ENCODE data around the gene SLC12A6.
A peak's percentile ranks its signal among the peaks of the same experiment; 100 is the strongest.

Gene SLC12A6

DNA sequence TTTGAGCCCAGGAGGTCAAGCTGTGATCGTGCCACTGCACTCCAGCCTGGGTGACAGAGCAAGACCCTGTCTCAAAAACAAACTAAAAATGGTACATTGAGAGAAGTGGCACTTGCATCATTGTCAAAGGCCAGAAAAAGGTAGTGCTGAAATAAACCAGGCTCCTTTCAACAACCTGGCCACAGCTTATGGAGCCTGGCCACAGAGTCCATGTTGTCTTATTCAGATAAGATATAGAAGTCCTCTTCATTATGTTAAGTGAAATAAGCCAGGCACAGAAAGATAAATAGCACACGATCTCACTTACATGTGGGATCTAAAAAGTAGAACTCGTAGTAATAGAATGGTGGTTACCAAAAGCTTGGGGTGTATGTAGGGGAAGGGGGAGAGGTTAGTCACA is 78.0 kb downstream of the SLC12A6 start:
- DNase-seq (ENCODE audit: low read depth, low spot score), result no peak

DNA sequence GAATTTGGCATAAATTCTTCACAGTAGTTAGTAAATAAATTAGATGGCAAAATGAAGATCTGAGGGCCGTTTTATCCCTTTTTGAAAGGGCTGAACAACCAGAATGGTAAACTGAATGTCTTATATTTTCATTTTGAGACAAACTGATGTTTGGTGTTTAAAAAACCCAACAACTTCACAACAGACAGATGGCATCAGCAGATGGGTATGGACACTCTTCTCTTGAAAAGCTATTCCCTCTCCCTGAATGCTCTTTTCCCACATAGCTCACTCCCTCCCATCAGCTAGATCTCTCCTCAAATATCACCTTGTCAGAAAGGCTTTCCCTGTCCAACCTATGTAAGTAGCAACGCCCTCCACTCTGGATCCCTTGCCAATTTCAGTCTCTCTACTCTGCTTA is 79.4 kb downstream of the SLC12A6 start:
- DNase-seq (ENCODE audit: low read depth, low spot score), result no peak

DNA sequence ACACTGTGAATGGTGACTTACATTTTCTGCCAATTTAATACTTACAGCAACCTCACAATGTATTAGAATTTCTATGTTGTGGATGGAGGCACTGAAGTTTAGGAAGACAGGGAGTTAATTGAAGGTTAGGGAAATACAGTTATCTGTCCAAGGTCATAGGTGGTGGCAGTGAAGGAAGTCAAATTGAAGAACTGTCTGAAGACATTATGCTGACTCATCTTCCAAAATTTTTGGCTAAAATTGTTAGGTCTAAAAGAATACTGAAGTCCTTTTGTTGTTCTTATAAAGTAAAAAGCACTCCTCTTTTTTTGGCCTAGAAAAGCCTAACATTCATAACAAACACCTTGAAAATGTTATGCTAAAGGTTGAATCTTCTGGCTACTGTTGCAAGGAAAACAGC is 85.0 kb downstream of the SLC12A6 start:
- no peak for DNase-seq (ENCODE audit: low read depth, low spot score)

DNA sequence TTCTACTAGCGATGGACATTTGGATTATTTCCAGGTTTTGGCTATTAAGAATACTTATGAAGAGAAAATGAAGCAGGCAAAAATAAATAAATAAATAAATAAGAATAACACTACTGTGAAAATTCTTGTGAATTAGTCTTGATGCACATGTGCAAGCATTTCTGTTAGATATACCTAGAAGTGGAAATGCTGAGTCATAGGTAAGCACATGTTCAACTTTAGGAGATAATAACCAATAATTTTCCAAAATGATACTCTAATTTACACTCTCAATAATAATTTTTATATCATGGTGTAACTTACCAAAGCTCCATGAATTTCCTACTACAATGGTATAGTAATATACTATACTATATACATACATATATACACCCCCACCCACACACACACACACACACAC is 89.4 kb downstream of the SLC12A6 start:
- DNase-seq (ENCODE audit: low read depth, low spot score), result no peak

DNA sequence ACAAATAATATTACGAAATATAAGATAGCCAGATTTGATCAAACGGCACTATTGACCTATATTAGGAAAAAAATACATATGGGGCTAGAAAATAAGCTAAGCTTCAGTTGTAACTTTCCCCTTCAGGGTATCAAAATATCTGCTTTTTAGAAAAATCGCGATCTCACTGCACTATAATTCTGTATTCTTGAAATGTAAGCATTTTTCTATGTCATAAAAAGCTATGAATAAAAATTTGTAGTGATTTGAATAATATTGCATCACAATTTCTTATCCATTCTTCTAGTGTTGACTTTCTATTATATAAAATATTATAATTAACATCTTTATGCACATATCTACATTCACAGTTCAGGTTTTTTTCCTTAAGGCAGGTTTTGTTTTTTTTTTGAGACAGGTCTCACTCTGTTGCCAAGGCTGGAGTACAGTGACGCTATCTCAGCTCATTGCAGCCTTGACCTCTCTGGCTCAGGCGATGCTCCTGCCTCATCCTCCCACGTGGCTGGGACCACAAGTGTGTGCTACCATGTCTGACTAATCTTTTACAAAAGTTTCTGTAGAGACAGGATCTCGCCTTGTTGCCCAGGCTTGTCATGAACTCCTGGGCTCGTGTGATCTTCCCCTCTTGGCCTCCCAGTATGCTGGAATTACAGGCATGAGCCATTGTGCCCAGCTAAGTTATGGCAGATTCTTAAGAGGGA is 91.2 kb downstream of the SLC12A6 start:
- DNase-seq (ENCODE audit: low read depth, low spot score), result no peak

DNA sequence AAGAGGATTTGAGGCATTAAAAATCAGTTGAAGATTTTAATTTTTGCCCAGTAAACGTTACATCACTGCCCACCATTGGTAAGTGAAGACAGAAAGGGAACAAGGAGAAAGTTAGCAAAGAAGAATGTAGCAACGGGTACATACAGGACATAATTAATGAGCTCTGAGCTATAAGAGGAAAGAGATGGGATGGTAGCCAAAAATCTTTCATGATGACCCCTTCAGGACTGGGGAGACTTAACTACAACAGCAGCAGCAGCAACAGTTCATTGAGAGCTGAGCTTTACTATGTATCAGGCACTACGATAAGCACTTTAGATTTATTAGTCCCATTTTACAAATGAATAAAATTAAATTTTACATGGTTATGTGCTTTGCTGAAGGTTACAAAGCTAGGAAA is 94.4 kb downstream of the SLC12A6 start:
- no peak for DNase-seq (ENCODE audit: low read depth, low spot score)

DNA sequence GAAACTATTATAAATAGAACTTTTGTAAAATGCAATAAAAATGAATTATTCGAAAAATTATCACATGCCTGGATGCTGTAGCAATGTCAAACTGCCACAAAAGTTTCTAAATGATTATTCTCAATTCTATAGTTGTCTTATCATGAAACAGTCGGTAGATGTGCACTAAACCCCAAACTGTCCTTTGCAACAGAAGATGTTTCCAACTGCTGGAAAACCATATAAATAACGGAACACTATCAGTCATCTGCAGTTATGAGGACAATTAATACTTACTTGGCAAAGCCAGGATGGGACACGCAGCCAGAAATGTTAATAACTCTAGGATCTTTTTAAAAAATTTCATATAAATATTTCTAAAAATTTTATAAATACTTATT is 95.3 kb downstream of the SLC12A6 start:
- DNase-seq (ENCODE audit: low read depth, low spot score), result no peak

DNA sequence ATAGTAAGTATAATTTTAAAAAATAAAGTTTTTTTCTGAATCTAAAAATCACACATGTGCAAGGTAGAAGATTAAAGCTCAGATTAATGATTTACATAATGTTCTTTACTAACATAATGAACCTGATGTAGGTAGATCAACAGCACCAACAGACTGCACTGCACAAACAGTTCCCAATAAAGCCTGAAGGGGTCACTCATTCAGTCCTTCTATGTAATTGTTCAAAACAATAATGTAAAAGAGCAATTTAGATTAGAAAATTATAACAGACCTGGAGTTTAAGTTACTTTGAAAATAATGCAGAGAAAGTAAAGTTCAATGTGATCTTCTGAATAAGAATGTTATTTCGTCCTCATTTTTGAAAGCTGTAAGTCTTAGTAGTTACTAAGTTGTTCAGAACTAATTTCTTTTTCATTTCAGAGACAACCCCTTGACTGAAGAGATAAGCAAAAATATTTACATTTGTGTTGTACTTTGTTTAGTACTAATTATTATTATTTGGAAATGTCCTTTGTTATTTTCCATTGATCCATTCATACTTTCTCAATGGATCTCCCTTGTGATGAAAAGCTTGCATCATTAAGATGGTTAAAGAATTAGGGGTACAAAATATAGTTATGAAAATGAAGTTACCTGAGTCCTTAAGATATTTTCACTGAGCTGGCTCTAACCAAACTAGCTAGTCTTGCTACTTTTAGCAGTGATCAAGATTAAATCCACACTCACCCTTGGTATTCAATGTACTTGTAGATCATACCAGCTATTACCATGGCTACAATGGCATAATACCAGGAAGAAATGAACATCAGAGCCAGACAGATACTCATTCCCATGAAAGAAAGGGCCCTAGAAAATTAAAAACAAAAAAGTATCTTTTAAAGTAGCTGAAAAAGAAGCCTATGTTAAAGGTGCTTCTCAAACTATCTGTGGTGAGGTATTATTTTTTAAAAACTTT is 95.9 kb downstream of the SLC12A6 start:
- DNase-seq (ENCODE audit: low read depth, low spot score), result no peak

DNA sequence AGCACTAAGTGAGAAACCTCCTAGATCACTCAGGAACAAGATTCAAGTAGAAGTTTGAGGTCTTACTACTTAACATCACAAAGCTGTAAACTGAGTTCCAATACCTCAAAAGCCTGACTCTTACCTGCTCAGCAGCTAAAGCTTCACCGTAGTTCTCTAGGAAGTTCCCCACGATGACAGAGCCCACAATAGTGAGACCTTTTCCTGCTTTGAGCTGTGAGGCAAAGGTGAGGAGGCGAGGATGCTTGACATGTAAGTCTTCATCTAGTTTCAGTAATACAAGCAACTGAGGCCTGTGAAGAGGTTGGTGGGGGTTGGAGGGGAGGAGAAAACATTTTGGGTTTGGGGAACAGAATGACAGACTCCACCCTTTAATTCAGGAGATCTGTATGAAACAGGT is 97.0 kb downstream of the SLC12A6 start:
- DNase-seq (ENCODE audit: low read depth, low spot score), result no peak

DNA sequence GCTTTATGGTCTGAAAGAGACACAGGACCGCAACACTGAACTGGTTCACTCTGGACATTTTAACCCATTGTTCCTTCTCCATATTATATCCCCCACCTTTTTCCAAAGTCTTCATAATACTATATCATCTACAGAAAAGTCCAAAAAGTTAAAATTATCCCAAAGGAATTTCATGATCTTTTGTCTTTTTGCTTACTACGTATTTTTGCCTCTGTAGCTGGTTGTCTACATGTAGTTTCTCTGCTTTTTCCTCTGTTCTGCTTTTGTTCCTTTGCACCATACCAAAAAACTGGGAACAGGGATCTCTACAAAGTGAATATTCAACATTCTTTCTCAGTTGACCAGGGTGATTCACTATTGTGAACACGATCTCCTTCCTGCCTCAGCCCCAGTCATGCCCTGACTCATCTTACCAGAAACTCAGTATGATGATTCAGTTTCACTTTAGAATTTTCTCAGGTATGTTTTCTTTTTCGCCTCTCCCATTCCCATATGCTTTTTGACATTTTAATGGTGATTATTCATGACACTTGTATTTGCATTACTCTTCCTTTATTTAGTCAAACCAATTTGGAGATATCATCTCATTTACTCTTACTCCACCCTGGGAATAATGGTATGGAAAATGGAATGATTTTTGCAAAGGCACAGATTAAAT is 98.3 kb downstream of the SLC12A6 start:
- DNase-seq (ENCODE audit: low read depth, low spot score), result no peak

DNA sequence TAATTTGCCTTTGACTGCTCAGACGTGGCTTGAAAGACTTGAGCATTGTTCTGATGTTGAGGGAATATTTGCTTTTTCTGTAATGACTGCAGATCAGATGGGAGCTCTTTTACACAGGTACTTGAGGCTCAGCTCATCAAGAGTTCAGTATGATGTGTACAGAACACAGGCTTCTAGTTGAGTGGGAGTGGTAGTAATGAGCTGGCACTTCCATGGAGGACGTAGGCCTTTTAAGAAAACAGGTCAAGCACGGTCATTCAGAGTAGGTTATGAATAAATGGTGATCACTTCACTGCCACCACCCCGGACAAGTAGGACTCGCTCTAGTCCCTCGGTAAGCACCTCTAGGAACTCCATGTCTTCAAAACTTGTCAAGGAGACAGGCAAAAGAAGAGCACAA is 104.0 kb downstream of the SLC12A6 start:
- no peak for DNase-seq (ENCODE audit: low read depth, low spot score)

DNA sequence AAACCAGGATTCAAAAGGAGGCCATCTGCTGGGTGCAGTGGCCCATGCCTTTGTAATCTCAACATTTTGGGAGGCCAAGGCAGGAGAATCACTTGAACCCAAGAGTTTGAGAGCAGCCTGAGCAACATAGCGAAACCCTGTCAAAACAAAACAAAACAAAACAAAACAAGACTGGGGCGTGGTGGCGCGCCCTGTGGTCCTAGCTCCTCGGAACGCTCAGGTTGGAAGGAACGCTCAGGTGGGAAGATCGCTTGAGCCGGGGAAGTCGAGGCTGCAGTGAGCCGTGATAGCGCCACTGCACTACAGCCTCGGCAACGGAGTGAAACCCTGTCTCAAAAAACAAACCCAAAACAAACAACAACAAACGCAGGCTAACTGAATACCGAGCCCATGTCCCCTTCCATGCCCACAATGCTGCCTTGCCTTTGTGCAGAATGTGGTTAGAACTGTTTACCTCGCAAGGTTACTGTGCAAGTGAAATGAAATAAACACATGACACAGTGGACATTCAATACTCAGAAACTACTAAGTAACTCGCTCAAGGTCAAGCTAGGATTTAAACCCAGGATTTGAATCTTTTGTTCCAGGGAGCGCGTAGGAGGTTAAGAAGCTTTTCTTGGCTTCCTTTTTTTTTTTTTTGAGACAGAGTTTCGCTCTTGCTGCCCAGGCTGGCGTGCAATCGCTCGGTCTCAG is 113.5 kb downstream of the SLC12A6 start:
- no peak for DNase-seq (ENCODE audit: low read depth, low spot score)

DNA sequence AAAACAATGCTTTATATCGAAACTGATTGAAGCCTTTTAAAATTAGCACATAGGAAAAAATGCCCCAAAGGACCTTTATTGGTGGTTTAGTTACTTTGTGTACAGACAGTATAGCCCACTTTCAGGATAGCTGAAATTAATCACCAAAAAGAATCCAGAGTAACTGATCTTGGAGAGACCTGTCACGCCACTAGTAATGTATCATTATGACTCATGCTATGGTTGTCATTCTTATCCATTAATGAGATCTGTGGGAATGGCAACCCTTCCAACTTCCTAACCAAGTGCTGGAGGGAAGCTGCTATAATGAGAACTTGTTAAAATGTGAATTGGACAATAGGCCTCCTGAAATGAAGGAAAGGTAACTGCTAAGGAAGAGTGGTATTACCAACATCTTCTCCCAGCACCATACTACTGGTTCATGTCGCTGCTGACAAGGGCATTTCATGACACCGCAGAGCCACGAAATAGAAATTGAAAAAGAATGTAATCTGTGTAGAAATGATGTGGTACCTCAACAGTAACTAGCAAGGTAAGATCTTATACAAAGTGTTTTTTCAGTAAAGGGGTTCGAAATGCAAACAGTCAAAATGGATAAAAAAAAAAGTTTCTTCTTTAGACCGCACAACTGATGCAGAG is 119.9 kb downstream of the SLC12A6 start:
- no peak for DNase-seq (ENCODE audit: low read depth, low spot score)

DNA sequence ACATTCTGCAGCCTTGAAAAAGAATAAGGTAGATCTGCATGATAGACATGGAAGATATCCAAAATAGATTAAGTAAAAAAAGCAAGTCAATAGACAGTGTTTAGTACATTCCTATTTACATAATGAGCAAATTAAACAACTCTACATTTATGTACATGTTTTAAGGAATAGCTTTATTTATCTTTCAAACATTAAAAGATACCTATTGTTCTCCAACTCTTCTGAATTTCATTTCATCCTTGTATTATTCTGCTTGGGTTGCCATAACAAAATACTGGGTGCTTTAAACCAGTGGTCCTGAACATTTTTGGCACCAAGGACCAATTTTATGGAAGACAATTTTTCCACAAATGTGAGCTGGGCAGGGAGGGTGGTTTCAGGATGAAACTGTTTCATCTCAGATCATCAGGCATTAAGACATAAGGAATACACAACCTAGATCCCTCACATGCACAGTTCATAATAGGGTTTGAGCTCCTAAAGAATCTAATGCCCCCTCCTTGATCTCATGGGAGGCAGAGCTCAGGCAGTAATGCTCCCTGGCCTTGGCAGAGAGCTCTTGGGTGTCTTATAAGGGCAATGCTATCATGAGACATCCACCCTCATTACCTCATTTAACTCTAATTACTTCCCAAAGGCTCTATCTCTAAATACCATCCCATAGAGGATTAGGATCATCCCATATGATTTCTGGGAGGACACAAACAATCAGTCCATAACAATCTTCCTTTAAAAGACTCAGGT is 120.9 kb downstream of the SLC12A6 start:
- no peak for DNase-seq (ENCODE audit: low read depth, low spot score)

DNA sequence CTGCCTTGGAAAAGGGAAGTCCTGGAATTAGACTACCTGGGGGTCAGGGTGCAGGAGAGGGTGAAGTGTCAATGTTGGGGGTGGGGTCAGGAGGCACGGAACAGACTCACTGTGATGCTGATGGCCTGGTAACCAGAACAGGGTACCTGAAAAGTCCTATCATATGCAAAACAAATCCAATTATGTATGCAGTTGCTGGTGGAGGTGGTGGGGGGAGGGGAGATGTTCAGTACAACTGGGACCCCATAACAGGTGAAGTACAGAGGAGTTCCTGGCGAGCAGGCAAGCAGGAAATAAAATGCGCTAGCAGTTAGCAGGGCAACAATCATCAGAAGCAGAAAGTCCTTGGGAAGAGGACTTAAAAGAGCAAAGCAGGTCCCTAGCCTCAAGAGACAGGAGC is 123.4 kb downstream of the SLC12A6 start:
- peak; percentile 80 for DNase-seq (ENCODE audit: low read depth, low spot score)

DNA sequence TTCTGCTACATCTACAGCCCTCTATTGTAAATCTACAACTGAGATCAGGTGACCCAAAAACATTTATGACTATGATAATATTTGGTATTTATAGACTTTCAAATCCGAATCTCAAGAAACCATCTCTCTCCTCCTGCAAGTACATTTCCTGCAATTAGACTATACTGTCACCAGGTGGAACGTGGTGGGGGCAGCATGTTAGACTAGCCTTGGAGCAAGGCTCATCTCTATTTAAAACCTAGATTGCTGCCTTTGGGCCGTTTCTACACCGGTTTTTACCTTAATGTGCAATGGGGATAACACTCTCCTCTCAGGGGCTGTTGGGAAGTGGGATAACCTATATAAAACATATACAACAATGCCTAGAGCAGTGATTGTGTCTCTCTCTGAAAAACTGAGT is 123.9 kb downstream of the SLC12A6 start:
- no peak for DNase-seq (ENCODE audit: low read depth, low spot score)

DNA sequence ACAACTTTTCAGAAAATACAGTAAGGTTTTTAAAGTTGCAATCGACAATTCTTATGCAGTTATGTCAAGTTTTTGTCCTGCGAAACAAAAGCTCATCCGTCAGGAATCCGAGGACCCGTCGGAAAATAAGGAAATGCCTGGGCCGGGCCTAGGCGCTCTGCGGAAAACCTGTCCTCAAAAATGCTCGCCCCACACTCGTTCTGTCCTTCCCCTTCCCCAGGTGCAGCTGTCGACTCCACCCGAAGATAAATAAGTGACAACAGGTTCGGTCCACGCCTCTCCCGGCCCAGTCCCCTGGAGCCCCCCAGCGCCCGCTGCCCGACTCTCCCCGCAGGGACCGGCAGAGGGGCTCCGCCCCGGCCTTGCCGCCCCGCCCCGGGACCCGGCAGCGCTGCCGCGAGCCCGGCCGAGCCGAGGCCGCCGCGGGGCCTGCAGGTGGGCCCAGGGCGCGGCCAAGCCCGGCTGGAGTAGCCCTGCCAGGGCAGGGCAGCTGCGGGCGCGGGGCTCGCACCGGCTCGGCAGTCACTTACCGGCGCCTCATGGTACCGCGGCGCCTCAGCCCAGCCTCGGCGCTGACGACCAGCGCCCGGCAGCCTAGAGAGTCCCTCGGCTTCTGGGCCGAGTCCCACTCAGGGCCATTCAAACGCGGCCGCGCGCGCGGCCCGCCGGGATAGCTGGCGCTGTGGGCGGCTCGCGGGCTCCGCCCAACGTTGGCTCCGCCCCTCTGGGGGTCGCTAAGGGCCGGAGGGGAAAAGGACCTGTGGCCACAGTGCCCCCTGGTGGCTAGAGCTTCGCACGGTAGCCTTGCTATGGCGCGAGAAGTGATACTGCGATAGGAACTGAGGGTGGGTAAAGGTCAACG is 127.9 kb downstream of the SLC12A6 start, which contains the start of gene KATNBL1:
KATNBL1 (minus strand) TSS at position 676 of the 862 bp plus-strand sequence. CDS start 46,420 bp downstream, outside the sequence.
- DNase-seq (ENCODE audit: low read depth, low spot score), result peak; percentile 82

DNA sequence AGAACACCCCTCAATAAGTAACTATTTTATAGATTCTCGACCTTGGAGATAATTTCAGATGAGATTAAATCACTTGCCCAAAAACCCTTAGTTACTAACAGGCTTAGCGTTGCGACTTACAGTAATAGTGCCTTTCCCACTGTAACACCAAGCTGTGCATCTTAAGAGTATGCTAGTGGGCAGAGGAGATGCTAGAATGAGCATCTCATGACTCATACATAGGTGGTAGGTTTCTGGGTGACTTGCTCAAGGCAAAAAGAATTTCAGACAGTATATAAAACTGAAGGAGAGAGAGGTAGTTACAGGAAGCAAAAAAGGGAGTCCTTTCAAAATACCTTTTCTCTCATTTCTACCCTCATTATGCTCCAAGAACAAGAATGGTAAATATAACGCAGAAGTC is 131.6 kb downstream of the SLC12A6 start:
- no peak for DNase-seq (ENCODE audit: low read depth, low spot score)

DNA sequence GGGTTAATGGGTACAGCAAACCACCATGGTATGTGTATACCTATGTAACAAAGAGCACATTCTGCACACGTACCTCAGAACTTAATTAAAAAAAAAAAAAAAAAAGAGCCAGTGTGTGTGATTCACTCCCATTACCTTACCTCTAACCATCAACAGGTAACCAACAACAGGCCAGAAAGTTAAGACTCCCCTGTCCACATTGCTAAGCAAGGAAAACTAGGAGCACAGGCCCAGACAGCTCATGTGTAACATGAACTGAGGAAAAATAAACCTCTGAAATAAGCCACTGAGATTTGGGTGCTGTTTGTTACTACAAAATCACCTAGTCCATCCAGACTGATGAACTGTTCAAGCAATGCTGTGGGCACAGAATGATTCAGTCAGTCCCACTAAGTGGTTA is 133.6 kb downstream of the SLC12A6 start:
- no peak for DNase-seq (ENCODE audit: low read depth, low spot score)

DNA sequence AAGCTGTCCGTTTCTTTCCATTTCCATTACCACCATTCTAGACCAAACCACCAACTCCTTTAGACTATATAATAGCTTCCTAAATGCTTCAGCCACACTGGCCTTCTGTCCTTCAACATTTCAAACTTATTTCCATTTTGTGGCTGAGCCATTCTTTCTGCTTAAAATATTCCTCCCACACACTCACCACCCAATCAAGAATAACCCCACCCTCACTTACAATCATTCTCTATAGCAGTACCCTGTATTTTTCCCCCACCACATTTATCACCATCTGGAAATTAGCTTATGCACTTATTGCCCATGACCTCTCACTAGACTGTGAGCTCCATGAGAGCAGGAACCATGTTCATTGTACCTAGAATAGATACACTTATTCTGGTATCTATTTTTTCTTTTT is 134.3 kb downstream of the SLC12A6 start:
- DNase-seq (ENCODE audit: low read depth, low spot score), result no peak

Measured in iPS DF 19.7 (cell line).